ENCODE data around the gene COPRS. TPM values are rescaled to one million over a fixed set of nuclear protein-coding genes. Genes with fewer than 3 reads are reported as not detected.
A peak's percentile ranks its signal among the peaks of the same experiment; 100 is the strongest.

Gene COPRS
- total and polyA plus RNA-seq, 2 of the 13 experiments (the other 11 are each of a cell fraction or from before 2014, with no cell fraction given) = 22.7 to 93.8 TPM

DNA sequence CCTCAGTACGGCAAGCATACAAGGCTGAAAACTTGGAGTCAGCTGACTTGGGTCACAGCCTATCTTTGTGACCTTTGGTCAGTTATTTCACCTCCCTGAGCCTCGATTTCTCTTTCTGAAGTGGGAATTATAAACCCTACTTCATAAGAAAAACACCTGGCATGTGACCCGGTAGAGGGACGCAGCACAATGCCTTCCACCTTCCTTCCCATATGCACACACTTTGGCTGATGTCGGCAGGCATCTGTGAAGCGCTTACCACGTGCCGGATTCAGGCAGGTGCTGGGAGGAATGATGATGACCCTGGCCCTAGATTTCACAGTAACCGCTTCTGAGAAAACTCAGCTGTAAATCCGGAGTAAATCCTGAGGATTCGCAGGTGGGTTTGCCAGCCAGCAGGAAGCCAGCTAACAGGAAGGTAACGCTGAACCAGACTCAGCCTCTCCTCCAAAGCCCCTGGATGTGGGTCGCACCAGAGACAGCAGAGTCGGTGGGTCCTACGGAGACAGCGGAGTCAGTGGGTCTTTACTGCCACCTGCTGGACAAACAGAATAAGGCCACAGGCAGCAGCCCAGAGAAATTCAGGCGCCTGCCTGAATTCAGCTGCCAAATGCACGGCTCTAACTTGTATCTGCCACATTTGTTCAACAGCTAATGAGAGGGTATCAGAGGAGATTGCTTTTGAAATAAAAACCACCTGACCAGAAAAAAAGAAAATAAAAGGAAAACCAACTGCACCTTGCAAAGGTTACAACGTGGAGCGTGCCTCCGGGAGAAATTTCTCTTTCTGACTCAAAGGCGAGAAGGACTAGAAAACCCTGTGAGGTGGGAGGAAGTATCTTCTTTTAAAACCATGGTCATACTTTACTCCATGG lies 16.6 kb downstream of the COPRS start (continued):
- TF ChIP-seq, protein P1, sequence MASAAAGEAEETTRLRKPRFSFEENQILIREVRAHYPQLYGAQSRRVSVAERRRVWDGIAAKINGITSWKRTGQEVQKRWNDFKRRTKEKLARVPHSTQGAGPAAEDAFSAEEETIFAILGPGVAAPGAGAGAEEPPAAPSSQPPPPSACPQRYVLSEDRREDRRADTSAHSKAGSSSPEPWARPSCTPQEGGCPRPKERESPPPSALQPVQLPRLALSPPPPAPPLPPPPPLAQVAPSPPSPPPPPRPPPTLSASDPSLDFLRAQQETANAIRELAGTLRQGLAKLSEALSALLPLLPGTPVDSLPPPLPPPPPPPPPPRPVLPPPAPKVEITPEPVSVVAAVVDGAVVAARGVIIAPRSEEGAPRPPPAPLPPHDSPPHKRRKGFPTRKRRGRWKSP (CRISPR knock-in tag; IDR thresholded peaks at IDR 0.05) = peak; percentile 70; the same call in 1 of the 2 replicates
- 0 out of 2 replicates have a peak, but pooled peaks have one; percentile 26 for TF ChIP-seq ZNF329 (CRISPR knock-in tag; IDR thresholded peaks at IDR 0.05; ENCODE audit: low read depth)
- TF ChIP-seq MIER2 (CRISPR knock-in tag; IDR thresholded peaks at IDR 0.05) = 0 out of 2 replicates have a peak, but pooled peaks have one; percentile 8
- TF ChIP-seq HOXA9 (CRISPR knock-in tag; IDR thresholded peaks at IDR 0.05; ENCODE audit: borderline replicate concordance) = no peak
- TF ChIP-seq ZNF12 (CRISPR knock-in tag; IDR thresholded peaks at IDR 0.05) = no peak
- TF ChIP-seq, protein P2, sequence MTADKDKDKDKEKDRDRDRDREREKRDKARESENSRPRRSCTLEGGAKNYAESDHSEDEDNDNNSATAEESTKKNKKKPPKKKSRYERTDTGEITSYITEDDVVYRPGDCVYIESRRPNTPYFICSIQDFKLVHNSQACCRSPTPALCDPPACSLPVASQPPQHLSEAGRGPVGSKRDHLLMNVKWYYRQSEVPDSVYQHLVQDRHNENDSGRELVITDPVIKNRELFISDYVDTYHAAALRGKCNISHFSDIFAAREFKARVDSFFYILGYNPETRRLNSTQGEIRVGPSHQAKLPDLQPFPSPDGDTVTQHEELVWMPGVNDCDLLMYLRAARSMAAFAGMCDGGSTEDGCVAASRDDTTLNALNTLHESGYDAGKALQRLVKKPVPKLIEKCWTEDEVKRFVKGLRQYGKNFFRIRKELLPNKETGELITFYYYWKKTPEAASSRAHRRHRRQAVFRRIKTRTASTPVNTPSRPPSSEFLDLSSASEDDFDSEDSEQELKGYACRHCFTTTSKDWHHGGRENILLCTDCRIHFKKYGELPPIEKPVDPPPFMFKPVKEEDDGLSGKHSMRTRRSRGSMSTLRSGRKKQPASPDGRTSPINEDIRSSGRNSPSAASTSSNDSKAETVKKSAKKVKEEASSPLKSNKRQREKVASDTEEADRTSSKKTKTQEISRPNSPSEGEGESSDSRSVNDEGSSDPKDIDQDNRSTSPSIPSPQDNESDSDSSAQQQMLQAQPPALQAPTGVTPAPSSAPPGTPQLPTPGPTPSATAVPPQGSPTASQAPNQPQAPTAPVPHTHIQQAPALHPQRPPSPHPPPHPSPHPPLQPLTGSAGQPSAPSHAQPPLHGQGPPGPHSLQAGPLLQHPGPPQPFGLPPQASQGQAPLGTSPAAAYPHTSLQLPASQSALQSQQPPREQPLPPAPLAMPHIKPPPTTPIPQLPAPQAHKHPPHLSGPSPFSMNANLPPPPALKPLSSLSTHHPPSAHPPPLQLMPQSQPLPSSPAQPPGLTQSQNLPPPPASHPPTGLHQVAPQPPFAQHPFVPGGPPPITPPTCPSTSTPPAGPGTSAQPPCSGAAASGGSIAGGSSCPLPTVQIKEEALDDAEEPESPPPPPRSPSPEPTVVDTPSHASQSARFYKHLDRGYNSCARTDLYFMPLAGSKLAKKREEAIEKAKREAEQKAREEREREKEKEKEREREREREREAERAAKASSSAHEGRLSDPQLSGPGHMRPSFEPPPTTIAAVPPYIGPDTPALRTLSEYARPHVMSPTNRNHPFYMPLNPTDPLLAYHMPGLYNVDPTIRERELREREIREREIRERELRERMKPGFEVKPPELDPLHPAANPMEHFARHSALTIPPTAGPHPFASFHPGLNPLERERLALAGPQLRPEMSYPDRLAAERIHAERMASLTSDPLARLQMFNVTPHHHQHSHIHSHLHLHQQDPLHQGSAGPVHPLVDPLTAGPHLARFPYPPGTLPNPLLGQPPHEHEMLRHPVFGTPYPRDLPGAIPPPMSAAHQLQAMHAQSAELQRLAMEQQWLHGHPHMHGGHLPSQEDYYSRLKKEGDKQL (CRISPR knock-in tag; IDR thresholded peaks at IDR 0.05; ENCODE audit: low read depth) = no peak
- 0 out of 2 replicates have a peak, but pooled peaks have one; percentile 27 for TF ChIP-seq ZNF891 (CRISPR knock-in tag; IDR thresholded peaks at IDR 0.05)
- no peak; the same call in none of the 2 replicates for TF ChIP-seq BHLHE40 (IDR thresholded peaks at IDR 0.05; ENCODE audit: low read length)
- TF ChIP-seq KAT8 (CRISPR knock-in tag; IDR thresholded peaks at IDR 0.05) = 0 out of 2 replicates have a peak, but pooled peaks have one; percentile 24
- TF ChIP-seq CBX5 (CRISPR knock-in tag; IDR thresholded peaks at IDR 0.05; ENCODE audit: borderline replicate concordance) = no peak
- TF ChIP-seq ZNF430 (CRISPR knock-in tag; IDR thresholded peaks at IDR 0.05) = no peak
- no peak for TF ChIP-seq ZNF530 (CRISPR knock-in tag; IDR thresholded peaks at IDR 0.05; ENCODE audit: low read depth)
- 0 out of 2 replicates have a peak, but pooled peaks have one; percentile 61 for TF ChIP-seq ZSCAN29 (CRISPR knock-in tag; conservative IDR thresholded peaks at IDR 0.05)
- no peak for TF ChIP-seq KDM4B (CRISPR knock-in tag; IDR thresholded peaks at IDR 0.05)
- TF ChIP-seq MTA3 (CRISPR knock-in tag; IDR thresholded peaks at IDR 0.05) = no peak
- no peak for TF ChIP-seq TBL1XR1 (IDR thresholded peaks at IDR 0.05; ENCODE audit: borderline replicate concordance, low read length, partially characterized antibody)
- TF ChIP-seq NFATC3 (CRISPR knock-in tag; IDR thresholded peaks at IDR 0.05) = no peak
- no peak for TF ChIP-seq NR2C2 (CRISPR knock-in tag; IDR thresholded peaks at IDR 0.05; ENCODE audit: borderline replicate concordance)
- TF ChIP-seq SP5 (CRISPR knock-in tag; IDR thresholded peaks at IDR 0.05; ENCODE audit: borderline replicate concordance, low read depth) = peak; percentile 17; the same call in 1 of the 2 replicates
- TF ChIP-seq HMG20A (CRISPR knock-in tag; IDR thresholded peaks at IDR 0.05; ENCODE audit: borderline replicate concordance) = 0 out of 2 replicates have a peak, but pooled peaks have one; percentile 8
- no peak for TF ChIP-seq IRF2 (CRISPR knock-in tag; IDR thresholded peaks at IDR 0.05)
- TF ChIP-seq DPF2 (CRISPR knock-in tag; IDR thresholded peaks at IDR 0.05; ENCODE audit: borderline replicate concordance, low read depth) = no peak
- no peak for TF ChIP-seq AGO1 (IDR thresholded peaks at IDR 0.05; ENCODE audit: low read depth, low read length, poor library complexity, severe bottlenecking)
- TF ChIP-seq ZNF451 (CRISPR knock-in tag; IDR thresholded peaks at IDR 0.05) = 0 out of 2 replicates have a peak, but pooled peaks have one; percentile 44

Data from HepG2 (cell line).